DMS 273 (cell line): ENCODE measurements around the gene ZFPM1.
"Not testable (repeated sequence)": the region's sequence is repeated elsewhere in the genome, so short reads cannot be mapped to it uniquely, and the experiment has no call there.

ENCODE experiments used
- DNase-seq: peaks from one replicate; lab custom pipeline; 2025; ENCODE audit not compliant: unreplicated experiment; lab: John Stamatoyannopoulos, UW

Gene ZFPM1

GRCh38 chr16:88478889-88479792 lies 26.1 kb downstream of the ZFPM1 start:
- DNase-seq: no peak

GRCh38 chr16:88479793-88480760 lies 27.0 kb downstream of the ZFPM1 start:
- DNase-seq: peak; percentile 49

DNA sequence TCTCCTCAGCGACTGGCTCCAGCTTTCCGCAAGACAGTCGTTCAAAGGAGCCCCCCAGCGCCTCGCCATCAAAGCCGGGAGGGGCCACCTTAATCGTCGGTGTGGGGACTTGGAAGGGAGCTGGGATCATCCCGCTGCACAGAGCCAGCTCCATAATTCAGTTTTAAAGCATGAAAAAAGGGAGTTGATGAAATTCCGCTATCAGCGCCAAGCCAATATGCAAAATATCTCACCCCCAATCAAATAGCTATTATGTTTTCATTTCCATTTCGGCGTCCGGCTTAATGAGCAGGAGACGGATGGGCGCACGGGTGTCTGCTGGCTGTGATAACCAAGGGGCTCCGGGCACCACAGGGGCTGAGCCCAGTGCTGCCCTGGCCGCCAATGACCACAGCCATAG lies 27.7 kb downstream of the ZFPM1 start:
- no peak for DNase-seq

DNA sequence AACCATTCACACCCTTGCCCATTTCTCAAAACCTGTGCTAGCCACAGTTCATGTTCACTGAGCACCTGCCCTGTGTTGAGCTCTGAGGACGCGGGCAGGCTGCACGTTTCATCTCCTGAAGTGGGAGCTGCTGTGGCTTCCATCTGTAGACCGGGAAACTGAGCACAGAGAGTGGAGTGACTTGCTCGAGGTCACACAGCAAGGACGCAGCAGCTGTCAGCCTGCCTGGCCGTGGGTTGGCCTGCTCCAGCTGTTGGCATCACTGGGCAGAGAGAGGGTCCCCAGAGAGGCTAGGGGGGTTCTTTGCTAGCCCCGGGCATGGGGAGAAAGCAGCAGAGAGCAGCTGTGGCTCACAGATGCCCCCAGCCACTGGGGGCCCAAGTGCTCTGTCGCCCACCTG lies 28.8 kb downstream of the ZFPM1 start:
- DNase-seq: no peak

GRCh38 chr16:88482630-88483391 lies 29.7 kb downstream of the ZFPM1 start:
- no peak for DNase-seq

- no peak for DNase-seq
These were observed 30.2 kb downstream of the ZFPM1 start for GRCh38 chr16:88483392-88483641.

DNA sequence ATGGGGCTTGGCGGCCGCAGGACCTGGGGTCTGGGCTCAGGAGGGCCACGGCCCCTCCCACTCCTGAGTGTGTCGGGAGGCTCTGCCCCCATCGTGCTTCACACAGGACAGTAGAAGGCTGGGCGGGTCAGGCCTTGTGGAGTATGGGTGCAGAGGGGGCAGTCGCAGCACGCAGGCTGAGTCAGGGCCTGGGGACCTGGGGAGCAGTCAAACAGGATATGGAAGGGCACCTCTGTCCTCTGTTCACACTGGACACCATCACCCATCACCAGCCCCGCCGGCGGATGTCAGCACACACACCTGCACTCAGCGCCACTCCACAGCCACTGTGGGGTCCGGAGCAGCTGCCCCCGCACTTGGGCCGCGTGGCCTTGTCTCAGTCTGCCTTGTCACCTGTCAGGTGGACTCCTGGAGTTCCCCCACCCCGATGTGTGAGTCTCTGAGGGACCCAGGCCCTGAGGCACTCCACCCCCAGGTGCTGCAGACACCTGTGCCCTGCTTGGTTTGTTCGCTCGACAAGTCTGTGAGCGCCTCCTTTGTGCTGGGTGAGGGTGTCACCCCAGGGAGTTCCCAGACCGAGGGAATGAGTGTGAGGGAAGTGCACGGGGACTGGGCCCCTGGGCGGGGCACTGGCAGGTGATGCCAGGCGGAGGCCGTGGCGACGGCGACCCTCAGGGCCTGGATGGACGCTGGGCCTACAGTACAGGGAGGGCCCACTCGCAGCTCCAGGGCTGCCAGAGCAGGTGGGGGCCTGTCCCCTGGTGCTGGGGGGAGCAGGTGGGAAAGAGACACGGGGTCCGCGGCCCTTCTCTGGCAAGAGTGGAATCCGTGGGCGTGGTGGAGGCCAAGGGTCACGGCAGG lies 31.7 kb downstream of the ZFPM1 start:
- no peak for DNase-seq

DNA sequence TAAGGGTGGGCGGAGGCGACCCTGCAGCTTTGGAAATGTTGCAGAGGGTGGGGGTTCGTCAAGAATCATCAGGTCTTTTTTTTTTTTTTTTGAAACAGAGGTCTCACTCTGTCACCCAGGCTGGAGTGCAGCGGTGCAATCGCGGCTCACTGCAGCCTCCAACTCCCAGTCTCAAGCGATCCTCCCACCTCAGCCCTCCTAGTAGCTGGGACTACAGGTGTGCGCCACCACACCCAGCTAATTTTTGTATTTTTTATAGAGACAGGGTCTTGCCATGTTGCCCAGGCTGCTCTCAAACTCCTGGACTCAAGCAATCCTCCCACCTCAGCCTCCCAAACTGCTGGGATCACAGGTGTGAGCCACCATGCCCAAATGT lies 32.3 kb downstream of the ZFPM1 start:
- not testable (repeated sequence) for DNase-seq

- no peak for DNase-seq
These were observed 33.5 kb downstream of the ZFPM1 start for GRCh38 chr16:88486398-88487123.

- DNase-seq: no peak
These were observed 34.0 kb downstream of the ZFPM1 start for GRCh38 chr16:88487124-88487432.

- no peak for DNase-seq
These were observed 35.1 kb downstream of the ZFPM1 start for GRCh38 chr16:88487920-88488851.

- peak; percentile 54 for DNase-seq
These were observed 36.2 kb downstream of the ZFPM1 start for GRCh38 chr16:88489163-88489741.

- DNase-seq: no peak
These were observed 38.0 kb downstream of the ZFPM1 start for GRCh38 chr16:88491001-88491559.

- DNase-seq: no peak
These were observed 38.7 kb downstream of the ZFPM1 start for GRCh38 chr16:88491560-88492310.

DNA sequence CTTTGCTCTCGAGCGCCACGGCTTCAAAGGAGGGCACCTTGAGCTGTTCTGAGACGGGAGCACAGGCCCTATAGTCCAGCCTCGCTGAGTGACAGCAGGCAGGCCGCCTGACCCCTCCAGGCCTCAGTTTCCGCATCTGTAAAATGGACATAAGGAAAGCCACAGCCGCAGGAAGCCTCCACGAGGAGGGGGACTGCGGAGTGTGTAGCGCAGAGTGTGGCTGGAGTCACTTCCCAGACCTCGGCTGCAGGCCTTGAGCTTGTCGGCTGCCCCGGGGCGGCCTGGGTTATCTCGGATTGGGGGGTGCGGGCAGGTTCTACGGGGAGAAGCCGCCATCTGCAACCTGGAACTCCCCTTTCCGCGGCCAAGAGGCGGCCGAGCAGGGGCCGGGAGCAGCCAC lies 40.8 kb downstream of the ZFPM1 start:
- DNase-seq: no peak

DNA sequence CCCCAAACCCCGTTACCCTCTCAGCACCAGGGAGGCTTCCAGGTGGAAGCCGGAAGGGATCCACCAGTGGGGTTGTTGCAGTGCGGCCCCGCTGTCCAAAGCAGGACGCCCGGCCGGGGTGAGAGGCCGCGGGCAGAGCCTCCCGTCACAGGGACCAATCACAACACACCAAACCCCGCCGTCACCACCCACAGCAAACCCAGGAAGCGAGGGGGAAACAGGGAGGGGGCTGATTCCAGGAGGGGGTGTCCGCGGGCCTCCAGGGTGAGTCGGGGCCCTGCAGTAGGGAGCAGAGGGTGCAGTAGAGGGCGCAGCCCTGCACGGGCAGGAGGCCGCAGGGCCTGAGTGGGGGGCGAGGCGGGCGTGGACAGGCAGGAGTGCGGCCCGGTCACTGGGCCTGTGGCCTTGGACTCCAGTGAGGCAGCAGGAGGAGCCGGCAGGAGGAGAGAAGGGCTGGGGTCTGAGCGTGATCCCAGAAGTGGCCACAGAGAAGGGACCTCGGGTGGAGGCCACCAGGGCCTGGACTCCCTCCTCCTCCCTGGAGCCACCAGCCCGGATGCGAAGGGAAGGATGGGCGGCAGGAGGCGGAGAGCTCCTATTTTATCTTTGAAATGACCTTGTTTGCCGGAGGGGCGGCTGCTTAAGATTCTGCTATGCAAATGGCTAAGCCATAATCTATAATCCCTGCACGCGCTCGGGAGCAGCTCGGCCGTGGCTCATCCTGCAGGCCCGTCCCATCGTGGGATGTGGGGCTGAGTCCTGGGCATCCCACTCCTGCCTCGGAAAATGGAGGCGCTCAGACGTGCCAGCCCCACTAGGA lies 41.5 kb downstream of the ZFPM1 start:
- DNase-seq: no peak
